Right ventricle myocardium inferior (tissue), 1 donor: Measurements from ENCODE around the gene C10orf67. TPM values are rescaled to one million over a fixed set of nuclear protein-coding genes. Genes with fewer than 3 reads are reported as not detected.

Source experiments
- ATAC-seq: fragments of 200-7000 bp; cut with Tn5 transposase; one replicate; pipeline ENCODE4 v1.9.1; 2020; ENCODE audit warnings: mild to moderate bottlenecking, moderate library complexity
- DNase-seq: peaks from one replicate; pipeline ENCODE4 v3.0.0; 2021; ENCODE audit errors: missing footprints
- intact Hi-C: fragments of 100-400 bp; cut with DNase I; formaldehyde crosslinking; loops from one replicate; pipeline ENCODE4 v1.11.0; 2022
- microRNA-seq: library from miRNA; unstranded; fragments of <30 nt; microRNA quantifications from one replicate; pipeline ENCODE4 v1.2.0, GENCODE V29; 2020
- total RNA-seq: library from RNA; stranded (reverse); fragmentation: NEBNext Ultra II Directional; extraction: Animal tissue kit (Norgen Biotek cat#: 25700); gene quantifications from one replicate; pipeline ENCODE4 v1.2.1, GENCODE V29; 2021
- donor health status: DM: no; HTN: yes; CAD: no; lungs with severe emphysema.

C10orf67 gene
- total RNA-seq, 1 donor from 2014 or later: 0.51 TPM

GRCh38 chr10:23157239-23157681 is 187.3 kb downstream of the C10orf67 start:
- DNase-seq: no peak
- intact Hi-C loops: loop anchor here (5.0 to 10.0 kb wide), 3 partner anchors 370 to 1398 kb away; no protein-coding TSS in a partner anchor
- ATAC-seq: no peak

- intact Hi-C loops: loop anchor here (5.0 to 10.0 kb wide), 3 partner anchors 371 to 1398 kb away; no protein-coding TSS in a partner anchor
- ATAC-seq (no peak), DNase-seq (no peak)
Measured at GRCh38 chr10:23156447-23157150, 188.0 kb downstream of the C10orf67 start.

GRCh38 chr10:23155169-23155568 is 189.4 kb downstream of the C10orf67 start:
- intact Hi-C loops: loop anchor here (5.0 to 10.0 kb wide), 3 partner anchors 372 to 1400 kb away; no protein-coding TSS in a partner anchor
- no peak for ATAC-seq
- DNase-seq: no peak

Small RNA genes lying within 50 kb of the gene (microRNA-seq; reads per million reads assigned to microRNA genes)
- gene MIR1254-2: not detected

Other genes starting within 250 kb of the C10orf67 start
- gene MSRB2, start 249.2 kb downstream of the C10orf67 start, total RNA-seq: 171 TPM
- gene PTF1A, start 152.5 kb downstream of the C10orf67 start, total RNA-seq: not detected
- gene OTUD1, start 94.3 kb upstream of the C10orf67 start, total RNA-seq: 13.3 TPM